GM10847 (cell line): ENCODE data around the gene GJA8.

Experiments used
- POLR2A ChIP-seq: IDR thresholded peaks from 2 replicates; pipeline ENCODE4 v1.6.1; 2011; ENCODE audit not compliant: insufficient read length; ENCODE audit errors: extremely low read depth

Gene GJA8

DNA sequence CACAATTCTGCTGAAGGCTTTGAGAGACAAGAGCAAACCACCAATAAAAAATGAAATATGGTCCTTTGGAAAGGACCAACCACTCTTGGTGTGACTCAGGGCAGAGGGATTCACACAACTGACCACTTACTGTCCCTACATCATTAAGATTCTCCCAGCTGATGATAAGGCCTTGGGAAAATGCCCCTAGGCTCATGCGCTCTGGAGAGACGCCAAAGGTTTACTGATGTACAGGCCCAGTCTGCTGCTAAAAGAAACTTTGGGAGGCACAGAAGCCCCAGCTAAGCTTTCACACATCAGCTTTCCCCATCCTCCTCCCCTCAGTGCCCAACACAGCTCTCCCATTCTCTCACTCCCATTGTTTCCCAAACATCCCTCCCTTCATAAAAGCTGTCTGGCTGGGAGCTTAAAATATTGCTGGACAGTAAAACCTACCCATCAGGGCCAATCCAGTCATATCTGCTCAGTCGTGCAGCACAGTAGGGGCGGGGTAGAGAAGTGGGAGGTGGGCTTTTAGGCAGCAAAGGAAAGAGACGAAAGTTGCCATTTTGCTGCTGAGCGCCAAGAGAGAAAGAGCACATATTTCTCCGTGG, at the start of gene GJA8:
Gene GJA8, plus strand, starts transcription at position 543 of the 593 bp plus-strand sequence. CDS start 5,161 bp downstream, outside the sequence.
- no peak for TF ChIP-seq POLR2A

DNA sequence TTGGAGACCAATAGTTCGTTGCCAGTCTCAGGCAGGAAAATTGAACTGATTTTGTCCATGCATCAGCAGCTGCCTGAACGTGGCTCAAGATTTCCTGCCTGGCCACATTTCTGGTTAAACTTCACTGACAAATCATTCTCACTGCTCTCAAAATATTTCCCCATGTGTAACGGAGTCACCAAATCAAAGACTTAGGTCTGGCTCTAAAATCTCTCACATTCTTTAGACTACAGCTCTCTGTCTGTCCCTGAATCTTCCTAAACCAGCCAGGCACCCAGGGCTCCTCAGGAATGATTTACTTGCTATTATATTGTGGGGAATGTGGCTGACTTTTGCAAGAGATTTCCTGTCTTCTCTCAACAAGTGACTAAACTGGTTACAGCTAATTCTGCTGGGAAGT, 49.2 kb upstream of the GJA8 start:
- TF ChIP-seq POLR2A, result no peak

DNA sequence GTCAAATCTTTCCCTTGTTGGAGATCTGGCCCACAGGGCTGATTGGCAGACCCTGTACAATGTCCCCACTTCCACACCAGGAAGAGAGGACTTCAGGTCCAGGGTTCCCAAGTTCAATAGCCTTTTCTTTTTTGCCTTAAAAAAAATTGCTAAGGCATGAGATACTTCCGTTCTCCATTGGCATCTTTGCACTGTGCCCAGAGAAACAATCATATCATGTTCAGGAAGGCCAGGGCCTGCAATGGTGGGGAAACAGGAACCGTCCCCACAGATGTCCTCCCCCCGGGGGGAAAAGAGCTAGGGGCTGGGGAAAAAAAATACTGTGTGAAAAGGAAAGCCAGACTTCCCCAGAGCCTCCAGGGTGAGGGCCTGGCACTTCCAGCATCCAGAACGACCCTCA, 24.6 kb upstream of the GJA8 start:
- TF ChIP-seq POLR2A, result no peak

DNA sequence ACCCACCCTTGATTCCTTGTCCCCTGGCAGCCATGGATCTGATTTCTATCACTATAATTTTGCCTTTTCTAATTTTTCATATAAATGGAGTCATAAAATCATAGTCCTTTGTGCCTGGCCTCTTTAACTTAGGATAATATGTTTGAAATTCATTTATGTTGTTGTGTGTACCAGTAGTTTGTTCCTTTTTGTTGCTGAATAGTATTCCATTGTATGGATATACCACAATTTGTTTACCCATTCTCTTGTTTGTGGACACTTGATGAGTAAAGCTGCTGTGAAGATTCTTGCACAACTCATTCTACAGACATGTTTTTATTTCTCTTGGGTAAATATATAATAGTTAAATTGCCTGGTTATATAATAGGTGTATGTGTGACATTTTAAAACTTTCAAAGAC, 22.7 kb upstream of the GJA8 start:
- no peak for TF ChIP-seq POLR2A

DNA sequence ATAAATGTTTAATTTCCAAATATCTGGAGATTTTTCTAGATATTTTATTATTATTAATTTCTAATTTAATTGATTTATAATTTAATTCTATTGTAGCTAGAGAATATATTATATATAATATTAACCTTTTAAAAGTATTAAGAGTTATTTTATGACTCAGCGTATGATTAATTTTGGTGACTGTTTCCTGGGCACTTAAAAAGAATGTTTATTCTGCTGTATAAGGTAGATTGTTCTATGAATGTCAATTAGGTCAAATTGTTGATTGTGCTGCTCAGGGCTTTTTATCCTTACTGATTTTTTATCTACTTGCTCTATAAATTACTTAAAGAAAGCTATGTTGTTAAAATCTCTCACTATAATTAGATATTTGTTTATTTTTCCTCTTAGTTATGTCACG, 20.1 kb upstream of the GJA8 start:
- TF ChIP-seq POLR2A, result no peak

DNA sequence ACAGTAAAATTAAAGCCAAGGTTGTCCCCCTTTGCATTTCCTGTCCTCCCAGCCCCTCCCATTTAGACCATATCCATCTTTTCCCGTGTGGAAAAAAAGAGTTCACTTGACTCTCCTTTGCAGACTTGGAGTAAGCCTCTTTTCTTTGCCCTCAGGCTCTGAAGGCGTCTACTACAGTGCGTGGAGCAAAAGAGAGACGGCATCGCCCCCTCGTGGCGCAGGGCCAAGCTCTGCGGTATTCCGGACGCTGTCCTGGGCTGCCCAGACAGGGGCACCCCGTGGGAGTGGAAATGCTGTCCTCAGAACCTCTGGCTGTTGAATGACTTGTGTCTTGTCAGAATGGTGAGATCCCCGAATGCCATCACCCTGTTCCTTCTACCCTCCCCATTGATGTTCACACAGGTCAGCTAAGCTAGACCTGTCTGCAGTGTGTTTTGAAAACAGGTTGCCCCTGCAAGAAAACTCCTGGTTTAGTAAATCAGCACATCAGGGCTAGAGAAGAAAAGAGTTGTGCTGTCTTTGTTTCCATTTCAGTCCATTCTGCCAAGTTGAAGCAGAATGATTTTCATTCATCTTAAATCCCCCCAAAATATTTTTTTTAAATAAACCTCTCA, 12.3 kb upstream of the GJA8 start:
- TF ChIP-seq POLR2A, result no peak

DNA sequence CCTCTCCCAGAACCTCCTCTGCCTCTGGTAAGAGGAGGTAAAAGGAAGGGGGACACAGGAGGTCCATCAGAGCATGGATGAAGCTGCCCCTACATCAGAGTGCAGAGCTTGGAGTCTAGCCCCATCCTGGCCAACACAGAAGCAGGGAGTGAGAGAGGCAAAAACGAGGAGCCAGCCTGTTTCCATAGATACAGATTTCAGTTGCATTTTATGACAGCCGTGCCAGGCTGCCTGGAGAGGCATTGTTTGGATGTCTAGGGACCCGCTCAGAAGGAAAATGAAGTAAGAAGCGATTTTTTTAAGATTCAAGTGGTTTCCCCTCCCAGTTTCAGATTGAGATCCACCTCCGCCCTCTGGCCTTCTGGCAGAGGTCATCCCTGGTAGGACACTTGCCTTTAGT, 11.5 kb upstream of the GJA8 start:
- TF ChIP-seq POLR2A, result no peak

DNA sequence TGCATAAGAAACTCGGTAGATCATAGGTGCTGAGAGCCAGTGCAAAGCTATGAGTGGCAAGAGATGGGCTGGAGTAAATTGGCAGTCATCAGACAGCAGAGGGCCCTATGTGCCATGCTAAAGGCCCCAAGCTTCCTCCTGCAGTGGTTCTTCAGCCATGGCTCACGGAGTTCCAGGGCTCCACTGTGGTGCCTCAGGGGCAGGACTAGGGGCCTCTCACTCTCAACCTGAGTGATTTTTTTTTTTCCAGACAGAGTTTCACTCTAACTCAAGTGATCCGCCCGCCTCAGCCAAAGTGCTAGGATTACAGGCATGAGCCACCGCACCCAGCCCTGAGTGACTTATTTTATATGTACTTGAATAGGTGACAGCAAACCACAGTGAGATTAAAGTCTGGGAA, 10.4 kb upstream of the GJA8 start:
- no peak for TF ChIP-seq POLR2A

DNA sequence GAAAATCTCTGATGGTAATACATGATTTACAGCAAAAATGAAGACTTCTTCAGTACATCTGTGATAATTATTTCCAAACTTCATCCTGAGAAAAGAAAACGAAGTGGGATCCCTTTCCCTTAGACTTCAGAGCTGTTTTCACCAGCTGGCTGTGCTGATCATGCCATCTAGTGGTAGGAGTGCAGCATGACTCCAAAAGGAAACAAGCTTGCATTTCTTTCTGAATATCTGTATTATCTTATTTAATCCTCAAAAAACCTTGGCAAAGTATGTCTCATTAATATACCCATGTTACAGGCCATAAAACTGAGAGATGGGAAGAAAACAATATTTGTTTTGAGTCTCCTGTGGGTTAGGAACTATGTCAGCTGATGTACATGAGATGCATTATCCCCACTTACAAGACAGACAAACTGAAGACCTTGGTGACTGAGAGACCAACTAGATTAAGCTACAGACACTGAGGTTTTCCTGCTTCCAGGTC, 9.8 kb upstream of the GJA8 start:
- TF ChIP-seq POLR2A, result no peak

DNA sequence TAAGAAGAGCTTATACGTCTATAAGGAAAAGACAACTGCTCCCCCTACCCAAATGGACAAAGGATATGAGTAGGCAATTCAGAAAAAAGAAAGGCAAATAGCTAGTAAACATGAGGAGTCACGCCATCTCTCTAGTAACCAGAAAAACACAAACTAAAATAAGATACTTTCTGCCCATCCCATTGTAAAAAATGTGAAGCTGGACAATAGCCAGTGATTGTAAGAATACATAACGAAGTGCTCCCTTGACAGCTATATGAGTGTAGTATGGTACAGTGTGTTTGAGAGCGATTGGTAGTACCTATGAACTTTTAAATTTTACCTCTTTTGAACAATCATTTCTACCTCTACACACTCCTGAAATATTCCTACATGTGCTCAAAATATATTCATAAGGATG, 7.5 kb upstream of the GJA8 start:
- no peak for TF ChIP-seq POLR2A

DNA sequence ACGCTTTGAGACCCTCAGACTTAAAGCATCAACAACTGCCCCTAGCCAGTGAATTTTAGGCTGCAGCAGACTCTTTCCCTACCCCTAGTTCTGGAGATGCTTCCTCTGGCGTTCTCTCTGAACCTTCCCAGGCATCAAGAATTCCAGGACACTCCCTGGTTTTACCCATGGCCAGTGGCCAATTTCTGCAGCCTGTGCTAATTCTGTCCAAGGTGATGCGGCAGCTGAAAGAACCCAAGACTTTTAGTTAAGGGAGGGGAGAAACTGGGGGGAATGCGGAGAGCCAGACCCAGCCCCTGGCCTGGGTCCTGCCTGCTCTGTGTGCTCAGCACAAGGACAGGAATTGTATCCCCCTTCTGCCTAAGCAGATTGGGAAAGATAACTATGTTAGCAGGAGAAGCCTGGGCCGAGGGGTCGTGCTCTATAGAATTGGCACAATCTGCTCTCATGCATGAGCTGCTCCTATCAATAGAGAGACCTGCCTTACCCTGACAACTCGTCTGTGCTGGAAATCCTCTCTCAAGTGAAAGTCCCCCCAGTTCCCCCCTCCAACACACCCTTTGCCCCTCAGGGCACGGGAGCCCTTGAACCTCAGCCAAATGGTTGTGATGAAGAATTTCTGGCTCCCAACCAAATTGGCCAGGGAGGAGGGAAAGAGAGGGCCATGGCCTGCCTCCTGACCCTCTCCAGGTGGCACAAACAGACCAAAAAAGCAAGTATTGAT, 5.4 kb upstream of the GJA8 start:
- TF ChIP-seq POLR2A, result no peak

DNA sequence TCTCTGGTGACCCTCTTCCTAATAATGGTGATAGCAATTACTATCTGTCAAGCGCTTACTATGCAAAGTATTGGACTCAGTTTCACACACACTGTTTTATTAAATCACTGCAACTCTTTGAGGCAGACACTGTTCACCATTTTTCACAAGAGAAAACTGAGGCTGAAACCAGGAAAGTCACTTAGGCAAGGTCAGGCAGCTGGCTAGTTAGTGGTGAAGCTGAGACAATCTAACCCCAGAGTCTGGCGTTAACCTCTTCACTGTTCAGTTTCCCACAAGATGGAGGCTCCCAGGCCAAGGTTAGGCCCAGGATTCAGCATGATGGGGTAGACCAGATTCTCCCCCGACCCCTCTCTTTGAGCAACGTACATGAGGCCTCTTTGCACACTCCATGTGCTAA, 4.8 kb upstream of the GJA8 start:
- TF ChIP-seq POLR2A, result no peak

DNA sequence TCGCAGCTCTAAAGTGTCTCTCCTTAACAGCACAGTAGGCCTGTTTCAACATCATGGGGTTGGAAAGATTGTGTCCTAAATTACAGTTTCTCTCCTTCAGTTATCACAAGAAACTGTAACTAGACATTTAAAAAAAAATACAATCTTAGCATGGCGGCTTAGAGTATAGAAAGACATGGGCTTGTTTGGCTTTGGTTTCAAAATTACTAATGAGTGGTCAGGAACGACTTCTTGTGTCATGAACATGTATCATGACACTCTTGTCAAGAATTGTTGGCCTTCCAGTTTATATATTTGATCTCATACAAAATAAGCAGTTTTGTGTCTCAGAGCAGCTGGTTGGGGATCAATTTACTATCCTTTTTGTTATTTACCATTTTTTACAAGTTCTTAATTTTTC, 2.1 kb downstream of the GJA8 start:
- TF ChIP-seq POLR2A, result no peak

DNA sequence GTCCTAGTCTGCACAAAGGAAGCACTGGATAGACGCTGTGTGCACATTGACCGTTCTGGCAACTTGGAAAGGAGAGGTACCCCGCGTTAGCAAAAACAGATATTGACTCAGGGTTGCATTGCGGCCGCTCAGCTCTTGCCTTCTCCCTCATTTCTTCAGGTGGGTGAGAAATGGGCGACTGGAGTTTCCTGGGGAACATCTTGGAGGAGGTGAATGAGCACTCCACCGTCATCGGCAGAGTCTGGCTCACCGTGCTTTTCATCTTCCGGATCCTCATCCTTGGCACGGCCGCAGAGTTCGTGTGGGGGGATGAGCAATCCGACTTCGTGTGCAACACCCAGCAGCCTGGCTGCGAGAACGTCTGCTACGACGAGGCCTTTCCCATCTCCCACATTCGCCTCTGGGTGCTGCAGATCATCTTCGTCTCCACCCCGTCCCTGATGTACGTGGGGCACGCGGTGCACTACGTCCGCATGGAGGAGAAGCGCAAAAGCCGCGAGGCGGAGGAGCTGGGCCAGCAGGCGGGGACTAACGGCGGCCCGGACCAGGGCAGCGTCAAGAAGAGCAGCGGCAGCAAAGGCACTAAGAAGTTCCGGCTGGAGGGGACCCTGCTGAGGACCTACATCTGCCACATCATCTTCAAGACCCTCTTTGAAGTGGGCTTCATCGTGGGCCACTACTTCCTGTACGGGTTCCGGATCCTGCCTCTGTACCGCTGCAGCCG, 5.4 kb downstream of the GJA8 start:
- no peak for TF ChIP-seq POLR2A

DNA sequence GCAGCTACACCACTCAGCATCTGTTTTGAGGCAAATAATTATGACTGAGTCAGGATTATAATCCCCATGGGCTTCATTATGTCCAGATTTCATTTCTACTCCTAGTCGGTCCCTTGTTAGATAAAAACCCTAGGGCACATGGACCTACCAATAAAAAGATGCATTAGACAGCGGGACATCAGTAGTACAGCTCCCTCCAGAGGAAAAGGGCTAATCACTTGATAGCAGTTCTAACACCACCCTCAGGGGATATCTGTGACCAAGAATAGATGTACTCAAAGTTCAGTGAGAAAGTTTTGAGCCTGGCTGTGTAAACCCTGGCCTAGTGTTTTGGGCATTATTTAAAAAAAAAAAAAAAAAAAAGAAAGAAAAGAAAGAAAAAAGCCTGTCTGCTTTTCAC, 10.0 kb downstream of the GJA8 start:
- no peak for TF ChIP-seq POLR2A
